ENCODE results near the gene TMCC3.

Gene TMCC3

DNA sequence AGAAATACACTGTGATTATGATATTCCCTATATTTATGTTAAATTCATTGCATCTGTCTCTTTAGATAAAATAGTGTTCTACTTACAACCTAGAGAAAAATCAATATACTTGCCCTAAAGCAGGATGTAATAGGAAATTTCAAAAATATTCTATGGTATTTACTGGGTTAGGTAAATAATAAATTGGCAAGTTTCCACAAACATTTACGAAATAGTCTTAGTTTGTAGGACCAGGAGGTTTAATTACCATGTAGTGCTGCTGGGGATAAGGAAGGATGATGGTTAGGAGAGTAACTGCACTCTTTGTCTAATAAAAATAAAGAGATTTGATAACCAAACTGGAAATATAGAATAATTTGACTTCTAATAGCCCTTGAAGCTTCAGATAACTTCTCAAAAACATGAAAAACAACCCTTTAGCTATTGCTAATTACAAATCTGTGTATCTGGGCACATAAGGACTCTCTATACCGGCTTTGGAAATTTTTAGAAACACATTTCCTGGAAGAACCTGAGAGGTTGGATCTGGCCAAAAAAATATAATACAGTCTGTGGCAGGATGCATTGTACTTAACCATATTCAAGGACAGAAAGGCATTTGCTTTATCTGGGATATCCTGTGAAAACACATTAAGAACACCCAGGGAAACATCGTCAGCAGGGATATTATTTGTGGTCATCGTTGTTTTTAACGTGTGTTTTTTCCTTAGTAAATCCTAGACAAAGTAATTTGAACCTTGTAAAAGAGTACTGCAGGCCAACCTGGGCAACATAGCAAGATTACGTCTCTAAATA lies 36.7 kb upstream of the TMCC3 start:
- ATAC-seq (ENCODE audit: insufficient read depth, low read depth): no peak
- H3K79me2 ChIP-seq (ENCODE audit: insufficient read depth, low read length): no peaks in the 10 kb centered on the region
- H3K4me1 ChIP-seq (ENCODE audit: insufficient read depth, low read length): no peaks in the 10 kb centered on the region
- H2AFZ ChIP-seq (ENCODE audit: low read depth, low read length): no peak overlapping the region
- no peak for TF ChIP-seq EZH2 (IDR thresholded peaks at IDR 0.05; ENCODE audit: borderline replicate concordance, low read depth, low read length, severe bottlenecking)
- TF ChIP-seq, protein P1, sequence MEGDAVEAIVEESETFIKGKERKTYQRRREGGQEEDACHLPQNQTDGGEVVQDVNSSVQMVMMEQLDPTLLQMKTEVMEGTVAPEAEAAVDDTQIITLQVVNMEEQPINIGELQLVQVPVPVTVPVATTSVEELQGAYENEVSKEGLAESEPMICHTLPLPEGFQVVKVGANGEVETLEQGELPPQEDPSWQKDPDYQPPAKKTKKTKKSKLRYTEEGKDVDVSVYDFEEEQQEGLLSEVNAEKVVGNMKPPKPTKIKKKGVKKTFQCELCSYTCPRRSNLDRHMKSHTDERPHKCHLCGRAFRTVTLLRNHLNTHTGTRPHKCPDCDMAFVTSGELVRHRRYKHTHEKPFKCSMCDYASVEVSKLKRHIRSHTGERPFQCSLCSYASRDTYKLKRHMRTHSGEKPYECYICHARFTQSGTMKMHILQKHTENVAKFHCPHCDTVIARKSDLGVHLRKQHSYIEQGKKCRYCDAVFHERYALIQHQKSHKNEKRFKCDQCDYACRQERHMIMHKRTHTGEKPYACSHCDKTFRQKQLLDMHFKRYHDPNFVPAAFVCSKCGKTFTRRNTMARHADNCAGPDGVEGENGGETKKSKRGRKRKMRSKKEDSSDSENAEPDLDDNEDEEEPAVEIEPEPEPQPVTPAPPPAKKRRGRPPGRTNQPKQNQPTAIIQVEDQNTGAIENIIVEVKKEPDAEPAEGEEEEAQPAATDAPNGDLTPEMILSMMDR (IDR thresholded peaks at IDR 0.05; ENCODE audit: borderline replicate concordance, extremely low read depth, low read length, poor library complexity, severe bottlenecking): no peak
- DNase-seq: no peak
- no peaks in the 10 kb centered on the region for H4K20me1 ChIP-seq (ENCODE audit: insufficient read depth, low read length)
- H3K4me3 ChIP-seq (ENCODE audit: low read depth in 1 of 2, low read length in 2 of 2): no peak overlapping the region
- no peak overlapping the region for H3K9ac ChIP-seq (ENCODE audit: low read depth, low read length)
- H3K27ac ChIP-seq (ENCODE audit: low read length): no peak overlapping the region
- no peaks in the 10 kb centered on the region for H3K9me3 ChIP-seq (ENCODE audit: insufficient read depth, low read length, severe bottlenecking)
- H3K27me3 ChIP-seq (ENCODE audit: insufficient read depth, low read length, poor library complexity): peaks cover 3% of the 10 kb centered on the region
- no peak overlapping the region for H3K4me2 ChIP-seq (ENCODE audit: insufficient read depth, low read length)
- H3K36me3 ChIP-seq (ENCODE audit: insufficient read depth, low read length): no peaks in the 10 kb centered on the region

DNA sequence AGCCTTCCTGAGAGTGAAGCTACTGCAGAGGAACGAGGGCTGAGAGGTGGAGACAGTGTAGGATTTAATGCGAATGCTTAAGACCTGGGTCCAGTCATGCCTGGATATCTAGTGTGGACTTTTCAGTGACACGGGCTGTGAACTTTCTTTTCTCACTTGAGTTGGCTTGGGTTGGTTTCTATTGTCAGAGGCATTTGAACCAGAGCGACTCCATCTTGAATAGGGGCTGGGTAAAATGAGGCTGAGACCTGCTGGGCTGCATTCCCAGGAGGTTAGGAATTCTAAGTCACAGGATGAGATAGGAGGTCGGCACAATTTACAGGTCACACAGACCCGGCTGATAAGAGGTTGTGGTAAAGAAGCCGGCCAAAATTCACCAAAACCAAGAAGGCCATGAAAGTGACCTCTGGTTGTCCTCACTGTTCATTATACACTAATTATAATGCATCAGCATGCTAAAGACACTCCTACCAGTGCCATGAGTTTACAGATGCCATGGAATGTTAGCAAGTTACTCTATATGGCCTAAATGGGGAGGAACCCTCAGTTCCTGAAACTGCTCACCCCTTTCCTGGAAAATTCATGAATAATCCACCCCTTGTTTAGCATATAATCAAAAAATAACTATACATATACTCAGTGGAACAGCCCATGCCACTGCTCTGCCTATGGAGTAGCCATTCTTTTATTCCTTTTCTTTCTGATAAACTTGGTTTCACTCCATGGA lies 34.2 kb upstream of the TMCC3 start:
- Histone ChIP-seq H2AFZ (ENCODE audit: low read depth, low read length) (no peak overlapping the region), H3K9me3 (ENCODE audit: insufficient read depth, low read length, severe bottlenecking) (no peaks in the 10 kb centered on the region), H3K36me3 (ENCODE audit: insufficient read depth, low read length) (no peaks in the 10 kb centered on the region), H3K4me1 (ENCODE audit: insufficient read depth, low read length) (no peaks in the 10 kb centered on the region), H3K27me3 (ENCODE audit: insufficient read depth, low read length, poor library complexity) (no peaks in the 10 kb centered on the region), H4K20me1 (ENCODE audit: insufficient read depth, low read length) (no peaks in the 10 kb centered on the region), H3K79me2 (ENCODE audit: insufficient read depth, low read length) (no peaks in the 10 kb centered on the region), H3K27ac (ENCODE audit: low read length) (no peak overlapping the region), H3K4me3 (ENCODE audit: low read depth in 1 of 2, low read length in 2 of 2) (no peak overlapping the region), H3K4me2 (ENCODE audit: insufficient read depth, low read length) (no peak overlapping the region), H3K9ac (ENCODE audit: low read depth, low read length) (no peak overlapping the region)
- ATAC-seq (ENCODE audit: insufficient read depth, low read depth) (no peak), DNase-seq (no peak)
- TF ChIP-seq, protein P1 (IDR thresholded peaks at IDR 0.05; ENCODE audit: borderline replicate concordance, extremely low read depth, low read length, poor library complexity, severe bottlenecking): no peak
- no peak for TF ChIP-seq EZH2 (IDR thresholded peaks at IDR 0.05; ENCODE audit: borderline replicate concordance, low read depth, low read length, severe bottlenecking)

DNA sequence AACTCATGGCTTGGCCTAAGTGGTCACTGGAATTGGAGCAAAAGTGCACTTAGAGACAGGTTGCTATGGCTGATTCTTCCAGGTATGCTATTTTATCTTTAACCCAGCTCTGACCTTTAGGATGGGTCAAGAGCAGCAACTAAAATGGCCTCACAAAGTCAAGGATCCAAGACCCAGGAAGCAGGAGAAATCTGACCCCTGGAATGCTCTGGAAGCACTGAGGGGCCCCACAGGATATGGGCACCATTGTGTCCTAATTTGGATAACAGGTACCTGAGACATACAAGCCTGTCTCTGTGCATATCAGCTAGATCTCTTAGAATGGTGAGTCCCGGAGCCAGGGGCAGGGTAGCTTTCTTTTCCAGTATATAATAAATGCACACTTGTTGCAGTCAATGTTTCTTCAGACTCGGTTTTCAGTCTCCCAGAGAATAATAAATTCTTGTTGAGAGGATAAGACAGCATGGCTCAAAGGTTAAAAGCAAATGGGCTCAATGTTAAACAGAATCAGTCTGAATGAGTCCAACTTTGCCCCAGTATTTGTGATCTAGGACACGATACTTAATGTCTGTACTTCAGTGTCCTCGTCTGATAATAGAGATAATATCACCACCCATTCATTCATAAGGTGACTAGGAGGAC lies 29.3 kb upstream of the TMCC3 start:
- H4K20me1 ChIP-seq (ENCODE audit: insufficient read depth, low read length): no peaks in the 10 kb centered on the region
- no peak overlapping the region for H3K4me3 ChIP-seq (ENCODE audit: low read depth in 1 of 2, low read length in 2 of 2)
- H2AFZ ChIP-seq (ENCODE audit: low read depth, low read length): no peak overlapping the region
- no peak overlapping the region for H3K27ac ChIP-seq (ENCODE audit: low read length)
- ATAC-seq (ENCODE audit: insufficient read depth, low read depth) (no peak), DNase-seq (no peak)
- no peaks in the 10 kb centered on the region for H3K79me2 ChIP-seq (ENCODE audit: insufficient read depth, low read length)
- H3K4me1 ChIP-seq (ENCODE audit: insufficient read depth, low read length): no peaks in the 10 kb centered on the region
- H3K36me3 ChIP-seq (ENCODE audit: insufficient read depth, low read length): no peaks in the 10 kb centered on the region
- no peak overlapping the region for H3K9ac ChIP-seq (ENCODE audit: low read depth, low read length)
- H3K9me3 ChIP-seq (ENCODE audit: insufficient read depth, low read length, severe bottlenecking): no peaks in the 10 kb centered on the region
- TF ChIP-seq EZH2 (IDR thresholded peaks at IDR 0.05; ENCODE audit: borderline replicate concordance, low read depth, low read length, severe bottlenecking): no peak
- TF ChIP-seq, protein P1 (IDR thresholded peaks at IDR 0.05; ENCODE audit: borderline replicate concordance, extremely low read depth, low read length, poor library complexity, severe bottlenecking): no peak
- no peak overlapping the region for H3K4me2 ChIP-seq (ENCODE audit: insufficient read depth, low read length)
- H3K27me3 ChIP-seq (ENCODE audit: insufficient read depth, low read length, poor library complexity): no peaks in the 10 kb centered on the region
